ENCODE measurements around the gene PWWP2B. TPM values are rescaled to one million over a fixed set of nuclear protein-coding genes. Genes with fewer than 3 reads are reported as not detected.
A peak's percentile ranks its signal among the peaks of the same experiment; 100 is the strongest.

The PWWP2B gene
- total and polyA plus RNA-seq, 9 of the 15 experiments (the other 6 are each of a cell fraction or from before 2014, with no cell fraction given), result 0.07 to 9.2 (median 1.6) TPM; not detected in 1

DNA sequence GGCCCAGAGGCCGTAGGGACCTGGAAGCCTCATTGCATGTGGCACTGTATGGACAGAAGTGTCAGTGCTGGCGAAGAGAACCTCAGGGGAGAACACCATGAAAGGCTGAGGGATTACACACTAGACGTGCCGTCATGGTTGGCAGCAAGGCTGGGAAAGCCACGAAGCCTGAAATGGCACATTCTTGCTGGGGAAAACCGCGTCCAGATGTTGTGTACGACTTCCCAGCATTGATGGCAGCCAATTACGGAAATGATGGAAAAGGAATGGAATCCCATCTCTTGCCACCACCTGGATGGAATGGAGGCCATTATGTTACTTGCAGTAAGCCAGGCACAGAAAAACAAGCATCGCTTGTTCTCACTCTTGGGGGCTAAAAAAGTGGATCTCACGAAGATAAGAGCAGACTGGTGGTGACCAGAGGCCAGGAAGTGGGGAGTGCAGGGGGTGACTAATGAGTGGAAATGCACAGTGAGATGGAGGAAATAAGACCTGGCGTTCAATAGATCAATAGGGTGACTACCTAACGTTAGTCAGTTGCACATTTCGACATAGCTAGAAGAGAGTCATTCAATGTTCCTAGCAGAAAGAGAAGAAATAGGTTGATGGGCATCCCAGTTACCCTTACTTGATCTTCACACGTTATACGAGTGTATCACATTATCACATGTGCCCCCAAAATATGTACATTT lies 14.6 kb upstream of the PWWP2B start:
- POLR2A ChIA-PET, result no interaction called here

More for the DNA sequence above, 14.6 kb upstream of the PWWP2B start:
- Histone ChIP-seq H3K27me3 (ENCODE audit: control insufficient read depth in 2 of 2, insufficient read depth in 2 of 2, low read length in 2 of 2) (peaks cover 0 to 19% of the 10 kb centered on the region in 2 experiments; a peak in 3 of 5 replicates), H3K9me1 (ENCODE audit: control insufficient read depth, insufficient read depth, low read length) (no peaks in the 10 kb centered on the region), H3K79me2 (ENCODE audit: control insufficient read depth, insufficient read depth, low read length) (no peaks in the 10 kb centered on the region), H3K27ac (ENCODE audit: extremely low read depth, low read depth, low read length) (no peak overlapping the region), H3K36me3 (ENCODE audit: control insufficient read depth, insufficient read depth, low read length) (no peaks in the 10 kb centered on the region), H3K4me3 (no peak overlapping the region), H3K4me1 (replicated peaks in 1 of 2; ENCODE audit: control insufficient read depth in 2 of 2, insufficient read depth in 2 of 2, low read length in 2 of 2) (peaks cover 5 to 17% of the 10 kb centered on the region in 2 experiments), H2AFZ (ENCODE audit: low read depth, low read length) (0 out of 2 replicates have a peak overlapping the region, but pooled peaks have one; percentile 32), H3K4me2 (ENCODE audit: insufficient read depth, low read length) (no peak overlapping the region), H3K9ac (ENCODE audit: insufficient read depth in 1 of 2, low read depth in 2 of 2, low read length in 2 of 2) (no peak overlapping the region), H4K20me1 (replicated peaks; ENCODE audit: control insufficient read depth, insufficient read depth, low read length) (no peaks in the 10 kb centered on the region), H3K9me3 (replicated peaks; ENCODE audit: control insufficient read depth, insufficient read depth, low read depth, low read length) (no peaks in the 10 kb centered on the region)
- WGBS (ENCODE audit: insufficient coverage, low coverage, missing lambda C conversion rate), result 29% methylated on average over 14 of the region's 16 CpGs
- CTCF ChIA-PET (ENCODE audit: low intra/inter-chr PET ratio), result no interaction called here
- ATAC-seq, result no peak
- intact Hi-C loops (cut with micrococcal nuclease) (no loop called here), in situ Hi-C loops (cut with MboI) (loop anchor here (10.0 kb wide), 1 partner anchor 252 kb away; no protein-coding TSS in a partner anchor)
- no peak for FAIRE-seq
- TF ChIP-seq ATF1 (CRISPR knock-in tag; IDR thresholded peaks at IDR 0.05), result no peak
- TF ChIP-seq ATF1 (tag; IDR thresholded peaks at IDR 0.05), result no peak
- TF ChIP-seq FOXP4 (CRISPR knock-in tag; IDR thresholded peaks at IDR 0.05; ENCODE audit: borderline replicate concordance), result no peak
- TF ChIP-seq, protein P1, sequence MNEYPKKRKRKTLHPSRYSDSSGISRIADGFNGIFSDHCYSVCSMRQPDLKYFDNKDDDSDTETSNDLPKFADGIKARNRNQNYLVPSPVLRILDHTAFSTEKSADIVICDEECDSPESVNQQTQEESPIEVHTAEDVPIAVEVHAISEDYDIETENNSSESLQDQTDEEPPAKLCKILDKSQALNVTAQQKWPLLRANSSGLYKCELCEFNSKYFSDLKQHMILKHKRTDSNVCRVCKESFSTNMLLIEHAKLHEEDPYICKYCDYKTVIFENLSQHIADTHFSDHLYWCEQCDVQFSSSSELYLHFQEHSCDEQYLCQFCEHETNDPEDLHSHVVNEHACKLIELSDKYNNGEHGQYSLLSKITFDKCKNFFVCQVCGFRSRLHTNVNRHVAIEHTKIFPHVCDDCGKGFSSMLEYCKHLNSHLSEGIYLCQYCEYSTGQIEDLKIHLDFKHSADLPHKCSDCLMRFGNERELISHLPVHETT (CRISPR knock-in tag; conservative IDR thresholded peaks at IDR 0.05 in 1 of 2, IDR thresholded peaks at IDR 0.05 in 1 of 2), result no peak
- TF ChIP-seq NFATC3 (IDR thresholded peaks at IDR 0.05), result no peak
- no peak for TF ChIP-seq MTA1 (IDR thresholded peaks at IDR 0.05; ENCODE audit: borderline replicate concordance)
- TF ChIP-seq ZFP30 (CRISPR knock-in tag; IDR thresholded peaks at IDR 0.05; ENCODE audit: borderline replicate concordance), result no peak
- no peak for TF ChIP-seq NONO (IDR thresholded peaks at IDR 0.05; ENCODE audit: low read depth in 2 of 2, low read length in 1 of 2)
- no peak for TF ChIP-seq E2F1 (CRISPR knock-in tag; IDR thresholded peaks at IDR 0.05)
- no peak for TF ChIP-seq MXD1 (CRISPR knock-in tag; IDR thresholded peaks at IDR 0.05; ENCODE audit: borderline replicate concordance, poor library complexity, severe bottlenecking)
- TF ChIP-seq HOMEZ (CRISPR knock-in tag; IDR thresholded peaks at IDR 0.05), result no peak
- TF ChIP-seq IFI16 (CRISPR knock-in tag; IDR thresholded peaks at IDR 0.05), result no peak
- no peak for TF ChIP-seq NCOA6 (IDR thresholded peaks at IDR 0.05)
- TF ChIP-seq ZNF79 (CRISPR knock-in tag; IDR thresholded peaks at IDR 0.05; ENCODE audit: low read depth), result no peak
- no peak for DNase-seq (ENCODE audit: extremely low read depth in 1 of 4, low spot score in 3 of 4)
- BruUV-seq (replicated peaks), result no TSS peak

Measured in K562 (cell line).